HG03135 (cell line): Measurements from ENCODE around the gene CTSV.
"Not testable (repeated sequence)": the region's sequence is repeated elsewhere in the genome, so short reads cannot be mapped to it uniquely, and the experiment has no call there.

Experiments used
- ATAC-seq: cut with Tn5 transposase; IDR thresholded peaks from one replicate; pipeline ENCODE4 v1.9.1; 2021; ENCODE audit warnings: mild to moderate bottlenecking, moderate library complexity; ENCODE audit not compliant: unreplicated experiment

Gene CTSV

GRCh38 chr9:97038611-97039513 is at the start of gene CTSV:
TSS of gene CTSV (minus strand) at chr9:97039142. CDS start at chr9:97038043, 1,099 bp downstream.
- ATAC-seq: peak; percentile 93

- not testable (repeated sequence) for ATAC-seq
These were observed 48.8 kb upstream of the CTSV start for GRCh38 chr9:97087668-97088215.

GRCh38 chr9:97084562-97084991 is 45.6 kb upstream of the CTSV start:
- ATAC-seq: not testable (repeated sequence)

GRCh38 chr9:97078362-97078761 is 39.4 kb upstream of the CTSV start:
- no peak for ATAC-seq

- no peak for ATAC-seq
These were observed 38.7 kb upstream of the CTSV start for GRCh38 chr9:97077452-97078295.

GRCh38 chr9:97076731-97077451 is 37.9 kb upstream of the CTSV start:
- ATAC-seq: not testable (repeated sequence)

- no peak for ATAC-seq
These were observed 37.3 kb upstream of the CTSV start for GRCh38 chr9:97076238-97076637.

- no peak for ATAC-seq
These were observed 36.5 kb upstream of the CTSV start for GRCh38 chr9:97075289-97075985.

GRCh38 chr9:97073506-97073905 is 34.6 kb upstream of the CTSV start:
- no peak for ATAC-seq

GRCh38 chr9:97072285-97072776 is 33.4 kb upstream of the CTSV start:
- ATAC-seq: no peak

- not testable (repeated sequence) for ATAC-seq
These were observed 31.4 kb upstream of the CTSV start for GRCh38 chr9:97070325-97070724.

- ATAC-seq: no peak
These were observed 28.5 kb upstream of the CTSV start for GRCh38 chr9:97067490-97067889.

GRCh38 chr9:97064176-97064575 is 25.2 kb upstream of the CTSV start:
- no peak for ATAC-seq

GRCh38 chr9:97060796-97061195 is 21.9 kb upstream of the CTSV start:
- ATAC-seq: no peak

- no peak for ATAC-seq
These were observed 20.7 kb upstream of the CTSV start for GRCh38 chr9:97059626-97060025.

GRCh38 chr9:97057651-97058050 is 18.7 kb upstream of the CTSV start:
- ATAC-seq: no peak

- not testable (repeated sequence) for ATAC-seq
These were observed 16.9 kb upstream of the CTSV start for GRCh38 chr9:97055891-97056290.

- ATAC-seq: no peak
These were observed 14.8 kb upstream of the CTSV start for GRCh38 chr9:97053717-97054116.

- no peak for ATAC-seq
These were observed 13.8 kb upstream of the CTSV start for GRCh38 chr9:97052735-97053134.

- ATAC-seq: no peak
These were observed 7.3 kb upstream of the CTSV start for GRCh38 chr9:97046228-97046627.
